GM23338 (cell line): Measurements from ENCODE around the gene FHAD1.

ENCODE experiments used
- CTCF ChIP-seq, 2 experiments: fragments of 200-600 bp in 1 of 2; sonication (generic) in 1 of 2; conservative IDR thresholded peaks; 2 replicates each; pipeline versions ENCODE4 v1.5.1 to v1.6.1; 2016 to 2017; ENCODE audit warnings: antibody characterized with exemption in 2 of 2, low read depth in 2 of 2, mild to moderate bottlenecking in 2 of 2, moderate library complexity in 1 of 2
- POLR2AphosphoS5 ChIP-seq: IDR thresholded peaks from 2 replicates; pipeline ENCODE4 v1.6.1; 2016; ENCODE audit warnings: antibody characterized with exemption, low read depth

- TF ChIP-seq CTCF (conservative IDR thresholded peaks at IDR 0.05; ENCODE audit: low read depth in 2 of 2): no peak
- no peak for TF ChIP-seq POLR2AphosphoS5
Measured at GRCh38 chr1:15204931-15205330, 42.1 kb upstream of the FHAD1 start.
